Tibial nerve (tissue), 4 donors: ENCODE measurements around the gene C20orf96. TPM values are rescaled to one million over a fixed set of nuclear protein-coding genes. Genes with fewer than 3 reads are reported as not detected.

Experiments used
- DNase-seq, 2 donors: peaks; one replicate each; pipeline ENCODE4 v3.0.0-alpha.2; 2019; ENCODE audit warnings: low spot score in 2 of 2
- H3K27ac ChIP-seq, 4 donors: fragments of 200-600 bp; sonication (generic) in 3 of 4; one replicate each; pipeline ENCODE4 v1.5.1; 2017 to 2019; ENCODE audit warnings: mild to moderate bottlenecking in 1 of 4
- H3K27me3 ChIP-seq, 2 donors: fragments of 200-600 bp; sonication (generic) in 1 of 2; one replicate each; pipeline versions ENCODE4 v1.5.1 to v1.6.0; 2017 to 2019
- H3K36me3 ChIP-seq, 3 donors: fragments of 200-600 bp; sonication (generic); one replicate each; pipeline ENCODE4 v1.5.1; 2018 to 2019
- H3K4me1 ChIP-seq, 4 donors: fragments of 200-600 bp; sonication (generic) in 3 of 4; one replicate each; pipeline ENCODE4 v1.5.1; 2017 to 2019
- H3K4me3 ChIP-seq, 4 donors: fragments of 200-600 bp; sonication (generic) in 3 of 4; one replicate each; pipeline ENCODE4 v1.5.1; 2017 to 2019; ENCODE audit warnings: mild to moderate bottlenecking in 1 of 4, moderate library complexity in 1 of 4
- H3K9me3 ChIP-seq, 4 donors: fragments of 200-600 bp; sonication (generic) in 3 of 4; one replicate each; pipeline ENCODE4 v1.5.1; 2017 to 2019
- CTCF ChIP-seq, 5 experiments: fragments of 200-600 bp in 3 of 5; fragments of 450-650 bp in 2 of 5; sonication (generic) in 3 of 5; IDR thresholded peaks; one replicate each; pipeline ENCODE4 v1.5.1; 2016 to 2019; ENCODE audit warnings: antibody characterized with exemption in 5 of 5, mild to moderate bottlenecking in 3 of 5, moderate library complexity in 2 of 5
- EP300 ChIP-seq, 2 donors: sonication (generic); formaldehyde crosslinking; IDR thresholded peaks; one replicate each; pipeline ENCODE4 v1.6.1; 2017; ENCODE audit warnings: antibody characterized with exemption in 2 of 2, mild to moderate bottlenecking in 1 of 2
- POLR2A ChIP-seq, 2 donors: fragments of 450-650 bp; IDR thresholded peaks; one replicate each; pipeline ENCODE4 v1.6.1; 2017; ENCODE audit warnings: antibody characterized with exemption in 2 of 2, mild to moderate bottlenecking in 2 of 2, moderate library complexity in 2 of 2
- WGBS, 2 donors: methylation state at CpG; one replicate each; pipeline ENCODE4 v1.1.5; 2018; 5-methylcytosine and 5-hydroxymethylcytosine counted together
- total RNA-seq, 4 donors: library from RNA; depleted of rRNA; stranded (reverse); fragments of >200 nt; gene quantifications; one replicate each; pipeline ENCODE4 v1.1.0, GENCODE V29; 2016

C20orf96 gene
- total RNA-seq, 4 donors from 2014 or later = 3.5 to 8.7 (median 4.5) TPM

- DNase-seq = no peak
- 42 to 46% methylated on average over 7 of the region's 7 CpGs for WGBS, 2 donors
- TF ChIP-seq EP300 (IDR thresholded peaks at IDR 0.05) = no peak
- TF ChIP-seq POLR2A (IDR thresholded peaks at IDR 0.05) = no peak
- TF ChIP-seq CTCF (IDR thresholded peaks at IDR 0.05) = no peak
- Histone ChIP-seq H3K27ac (peak overlapping the region in 3 of 4 donors; percentile 38 to 99 (median 94)), H3K36me3 (peaks cover 0 to 6% (median 0%) of the 10 kb centered on the region in 3 donors), H3K27me3 (no peaks in the 10 kb centered on the region), H3K9me3 (no peaks in the 10 kb centered on the region), H3K4me3 (no peak overlapping the region), H3K4me1 (peaks cover 0 to 58% (median 13%) of the 10 kb centered on the region in 4 donors)
These were observed 38.6 kb upstream of the C20orf96 start for GRCh38 chr20:328975-329695.

- Histone ChIP-seq H3K27ac (peak overlapping the region; percentile 80 to 99 (median 90)), H3K27me3 (no peaks in the 10 kb centered on the region), H3K4me3 (peak overlapping the region in 2 of 4 donors; percentile 61 to 93), H3K9me3 (no peaks in the 10 kb centered on the region), H3K36me3 (no peaks in the 10 kb centered on the region), H3K4me1 (peaks cover 0 to 65% (median 13%) of the 10 kb centered on the region in 4 donors)
- TF ChIP-seq EP300 (IDR thresholded peaks at IDR 0.05) (no peak), POLR2A (IDR thresholded peaks at IDR 0.05) (no peak), CTCF (IDR thresholded peaks at IDR 0.05) (no peak)
- no peak for DNase-seq
- 37 to 38% methylated on average over 31 of the region's 31 CpGs for WGBS, 2 donors
These were observed 37.8 kb upstream of the C20orf96 start for GRCh38 chr20:328027-328974.

GRCh38 chr20:327186-328026 is 36.9 kb upstream of the C20orf96 start:
- TF ChIP-seq CTCF (IDR thresholded peaks at IDR 0.05) (no peak), EP300 (IDR thresholded peaks at IDR 0.05) (peak; percentile 70 to 90), POLR2A (IDR thresholded peaks at IDR 0.05) (peak in 1 of 2 donors; percentile 35)
- 3 to 4% methylated on average over 38 to 43 of the region's 47 CpGs for WGBS, 2 donors
- H3K27me3 ChIP-seq = no peaks in the 10 kb centered on the region
- peak overlapping the region; percentile 61 to 93 (median 70) for H3K4me3 ChIP-seq
- peaks cover 0 to 65% (median 13%) of the 10 kb centered on the region in 4 donors for H3K4me1 ChIP-seq
- H3K36me3 ChIP-seq = no peaks in the 10 kb centered on the region
- H3K27ac ChIP-seq = peak overlapping the region; percentile 80 to 99 (median 90)
- H3K9me3 ChIP-seq = no peaks in the 10 kb centered on the region
- peak; percentile 70 to 73 for DNase-seq

- peaks cover 0 to 65% (median 13%) of the 10 kb centered on the region in 4 donors for H3K4me1 ChIP-seq
These were observed 36.2 kb upstream of the C20orf96 start for GRCh38 chr20:326645-327185.

More at GRCh38 chr20:326645-327185, 36.2 kb upstream of the C20orf96 start:
- DNase-seq = no peak
- H3K27ac ChIP-seq = peak overlapping the region; percentile 87 to 99 (median 93)
- peak overlapping the region; percentile 61 to 93 (median 70) for H3K4me3 ChIP-seq
- H3K9me3 ChIP-seq = no peaks in the 10 kb centered on the region
- WGBS, 2 donors = 0 to 2% methylated on average over 13 to 36 of the region's 38 CpGs
- no peaks in the 10 kb centered on the region for H3K27me3 ChIP-seq
- no peaks in the 10 kb centered on the region for H3K36me3 ChIP-seq
- TF ChIP-seq EP300 (IDR thresholded peaks at IDR 0.05) (no peak), POLR2A (IDR thresholded peaks at IDR 0.05) (no peak), CTCF (IDR thresholded peaks at IDR 0.05) (no peak)
